K562 (cell line): ENCODE results near the gene NUTF2. TPM values are rescaled to one million over a fixed set of nuclear protein-coding genes. Genes with fewer than 3 reads are reported as not detected.

Experiments
- ELF1 ChIP-seq: fragments of 200-800 bp; sonication (Bioruptor generic); IDR thresholded peaks from 2 replicates; pipeline ENCODE4 v1.6.1; 2016; ENCODE audit warnings: missing genetic modification characterization, missing compliant biosample characterization
- GABPA ChIP-seq: fragments of 200-800 bp; sonication (Bioruptor generic); conservative IDR thresholded peaks from 2 replicates; pipeline ENCODE4 v1.6.1; 2016; ENCODE audit warnings: low read depth, missing genetic modification characterization, missing compliant biosample characterization
- ILF3 ChIP-seq: fragments of 450-650 bp; IDR thresholded peaks from 2 replicates; pipeline ENCODE4 v1.6.1; 2018; ENCODE audit warnings: antibody characterized with exemption, mild to moderate bottlenecking, moderate library complexity, borderline replicate concordance
- MGA ChIP-seq: fragments of 450-650 bp; IDR thresholded peaks from 2 replicates; pipeline ENCODE4 v1.6.1; 2016; ENCODE audit warnings: mild to moderate bottlenecking, moderate library complexity
- MNT ChIP-seq, 2 experiments: fragments of 450-650 bp; conservative IDR thresholded peaks; 2 replicates each; pipeline ENCODE4 v1.6.1; 2017; ENCODE audit warnings: mild to moderate bottlenecking in 2 of 2, moderate library complexity in 2 of 2
- NFE2L1 ChIP-seq: fragments of 450-650 bp; IDR thresholded peaks from 2 replicates; pipeline ENCODE4 v1.6.1; 2016; ENCODE audit warnings: missing genetic modification characterization, low read depth, mild to moderate bottlenecking, missing compliant biosample characterization, moderate library complexity, borderline replicate concordance
- PHF20 ChIP-seq: fragments of 450-650 bp; IDR thresholded peaks from 2 replicates; pipeline ENCODE4 v1.6.1; 2018; ENCODE audit not compliant: partially characterized antibody
- TBL1XR1 ChIP-seq, 2 experiments: IDR thresholded peaks; 2 replicates each; pipeline ENCODE4 v1.6.1; 2012; ENCODE audit warnings: improper control_type of control experiment in 2 of 2, low read length in 2 of 2, mild to moderate bottlenecking in 1 of 2
- ZFX ChIP-seq: sonication (generic); formaldehyde crosslinking; IDR thresholded peaks from 2 replicates; pipeline ENCODE4 v1.8.0; 2022; ENCODE audit warnings: mild to moderate bottlenecking, missing genetic modification reagents, moderate library complexity
- ZSCAN29 ChIP-seq: fragments of 450-650 bp; IDR thresholded peaks from 2 replicates; pipeline ENCODE4 v1.6.1; 2017
- polyA plus RNA-seq, 8 experiments: library from polyadenylated mRNA; depleted of rRNA in 4 of 8; stranded (reverse) in 5 of 8; unstranded in 3 of 8; fragments of >200 nt; fragmentation: Nextera tagmentation in 2 of 8; fragmentation: Illumina TruSeq in 1 of 8; extraction: Ambion mirVana in 2 of 8; extraction: Trizol in 1 of 8; gene quantifications; 2 replicates each; pipeline versions ENCODE4 v1.2.1 to v1.2.3, GENCODE V29; 2011 to 2014; ENCODE audit warnings: inconsistent platforms in 1 of 8, missing spikeins in 1 of 8
- total RNA-seq, 7 experiments: library from RNA; depleted of rRNA in 6 of 7; stranded (reverse); fragments of >200 nt in 6 of 7; fragmentation: Illumina TruSeq in 2 of 7; extraction: Trizol in 2 of 7; gene quantifications; 2 replicates each; pipeline versions ENCODE4 v1.2.1 to v1.2.3, GENCODE V29; 2011 to 2021; ENCODE audit warnings: low replicate concordance in 1 of 7
- TF ChIP-seq, protein P1 (sequence below): fragments of 450-650 bp; IDR thresholded peaks from 2 replicates; pipeline ENCODE4 v1.6.1; 2016; ENCODE audit warnings: borderline replicate concordance

Gene NUTF2
- total and polyA plus RNA-seq, 9 of the 15 experiments (the other 6 are each of a cell fraction or from before 2014, with no cell fraction given), result 106 to 248 (median 147) TPM

GRCh38 chr16:67833415-67834241 lies 13.1 kb upstream of the NUTF2 start (continued):
- TF ChIP-seq MNT (conservative IDR thresholded peaks at IDR 0.05), result peak; percentile 78 to 91
- no peak for TF ChIP-seq ILF3
- peak; percentile 79 for TF ChIP-seq ZFX (CRISPR knock-in tag)
- peak; percentile 81 for TF ChIP-seq PHF20
- TF ChIP-seq TBL1XR1 (IDR thresholded peaks at IDR 0.05; ENCODE audit: low read length in 2 of 2), result peak in 1 of 2 experiments; percentile 79; a peak in 1 of 4 replicates
- no peak for TF ChIP-seq NFE2L1 (tag)
- TF ChIP-seq, protein P1, sequence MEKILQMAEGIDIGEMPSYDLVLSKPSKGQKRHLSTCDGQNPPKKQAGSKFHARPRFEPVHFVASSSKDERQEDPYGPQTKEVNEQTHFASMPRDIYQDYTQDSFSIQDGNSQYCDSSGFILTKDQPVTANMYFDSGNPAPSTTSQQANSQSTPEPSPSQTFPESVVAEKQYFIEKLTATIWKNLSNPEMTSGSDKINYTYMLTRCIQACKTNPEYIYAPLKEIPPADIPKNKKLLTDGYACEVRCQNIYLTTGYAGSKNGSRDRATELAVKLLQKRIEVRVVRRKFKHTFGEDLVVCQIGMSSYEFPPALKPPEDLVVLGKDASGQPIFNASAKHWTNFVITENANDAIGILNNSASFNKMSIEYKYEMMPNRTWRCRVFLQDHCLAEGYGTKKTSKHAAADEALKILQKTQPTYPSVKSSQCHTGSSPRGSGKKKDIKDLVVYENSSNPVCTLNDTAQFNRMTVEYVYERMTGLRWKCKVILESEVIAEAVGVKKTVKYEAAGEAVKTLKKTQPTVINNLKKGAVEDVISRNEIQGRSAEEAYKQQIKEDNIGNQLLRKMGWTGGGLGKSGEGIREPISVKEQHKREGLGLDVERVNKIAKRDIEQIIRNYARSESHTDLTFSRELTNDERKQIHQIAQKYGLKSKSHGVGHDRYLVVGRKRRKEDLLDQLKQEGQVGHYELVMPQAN, result peak; percentile 91
- TF ChIP-seq ELF1 (tag), result 0 out of 2 replicates have a peak, but pooled peaks have one; percentile 3
- peak; percentile 51; the same call in 1 of the 2 replicates for TF ChIP-seq GABPA (tag)
- TF ChIP-seq MGA, result peak; percentile 90
- TF ChIP-seq ZSCAN29, result peak; percentile 82
